K562 (cell line): ENCODE data around the gene FAR2. TPM values are rescaled to one million over a fixed set of nuclear protein-coding genes. Genes with fewer than 3 reads are reported as not detected.

Experiments
- ATAC-seq: fragments of 200-7000 bp; cut with Tn5 transposase; 3 replicates; pipeline ENCODE4 v1.9.1; 2020; ENCODE audit warnings: moderate library complexity
- BruUV-seq: library from RNA; stranded (reverse); fragments of 400-500 nt; replicated peaks from 2 replicates; lab custom pipeline; 2021; lab: Mats Ljungman, UMichigan
- CTCF ChIA-PET: fragments of 300-600 bp; formaldehyde crosslinking; extraction: SDS; loops from one replicate; lab custom pipeline; 2021; ENCODE audit warnings: low intra/inter-chr PET ratio; lab: Yijun Ruan, JAX
- POLR2A ChIA-PET: fragments of 300-600, 350-650 bp; sonication (Branson Sonifier 250); formaldehyde crosslinking; extraction: SDS; loops from one replicate; lab custom pipeline; 2021; ENCODE audit warnings: antibody characterized with exemption, inconsistent platforms; lab: Yijun Ruan, JAX
- DNase-seq, 4 experiments: peaks; one replicate each; pipeline versions ENCODE4 v3.0.0 to v3.0.0-alpha.2; 2011 to 2018; ENCODE audit warnings: low spot score in 3 of 4, mixed read lengths in 3 of 4; ENCODE audit errors: extremely low read depth in 1 of 4
- FAIRE-seq: peaks from 2 replicates; lab custom pipeline; 2011; peaks lifted over from hg19 to GRCh38; lab: Jason Lieb, UNC
- H2AFZ ChIP-seq: 2 replicates; pipeline ENCODE4 v1.6.0; 2011; ENCODE audit warnings: low read depth, low read length, control low read depth, inconsistent platforms
- H3K27ac ChIP-seq: fragments of 200-600 bp; 3 replicates; pipeline ENCODE4 v1.8.0; 2011; ENCODE audit warnings: low read depth, mild to moderate bottlenecking, control low read depth, inconsistent platforms, low read length, moderate library complexity, mixed read lengths; ENCODE audit errors: extremely low read depth
- H3K27me3 ChIP-seq, 2 experiments: fragments of 300-600 bp in 1 of 2; 2 replicates in 1 of 2; 3 replicates in 1 of 2; pipeline versions ENCODE4 v1.6.0 to v1.8.0; 2011; ENCODE audit warnings: inconsistent platforms in 2 of 2, low read length in 2 of 2, mild to moderate bottlenecking in 1 of 2, mixed read lengths in 1 of 2, moderate library complexity in 1 of 2; ENCODE audit not compliant: control insufficient read depth in 2 of 2, insufficient read depth in 2 of 2
- H3K36me3 ChIP-seq: fragments of 300-600 bp; 3 replicates; pipeline ENCODE4 v1.8.0; 2011; ENCODE audit warnings: mild to moderate bottlenecking, low read length, inconsistent platforms; ENCODE audit not compliant: control insufficient read depth, insufficient read depth
- H3K4me1 ChIP-seq, 2 experiments: fragments of 200-600 bp in 1 of 2; replicated peaks in 1 of 2; 2 replicates in 1 of 2; 3 replicates in 1 of 2; pipeline versions ENCODE4 v1.5.1 to v1.8.0; 2011; ENCODE audit warnings: inconsistent platforms in 2 of 2, low read length in 2 of 2, mild to moderate bottlenecking in 1 of 2, mixed read lengths in 1 of 2, moderate library complexity in 1 of 2; ENCODE audit not compliant: control insufficient read depth in 2 of 2, insufficient read depth in 2 of 2
- H3K4me2 ChIP-seq: 2 replicates; pipeline ENCODE4 v1.6.1; 2011; ENCODE audit warnings: low read length, control low read depth, inconsistent platforms, mixed read lengths; ENCODE audit not compliant: insufficient read depth
- H3K4me3 ChIP-seq: fragments of 200-600 bp; sonication (generic), shearing (Covaris generic); 2 replicates; pipeline ENCODE4 v1.5.1; 2016; ENCODE audit warnings: control low read depth, inconsistent platforms
- H3K79me2 ChIP-seq: fragments of 200-600 bp; 3 replicates; pipeline ENCODE4 v1.8.0; 2011; ENCODE audit warnings: low read length, inconsistent platforms; ENCODE audit not compliant: control insufficient read depth, insufficient read depth
- H3K9ac ChIP-seq, 2 experiments: 2 replicates each; pipeline versions ENCODE4 v1.6.0 to v1.6.1; 2011; ENCODE audit warnings: low read depth in 2 of 2, low read length in 2 of 2, control low read depth in 1 of 2, inconsistent platforms in 1 of 2, mild to moderate bottlenecking in 1 of 2, mixed read lengths in 1 of 2; ENCODE audit not compliant: insufficient read depth in 1 of 2
- H3K9me1 ChIP-seq: one replicate; pipeline ENCODE4 v1.6.0; 2011; ENCODE audit warnings: inconsistent platforms, mild to moderate bottlenecking, low read length, moderate library complexity; ENCODE audit not compliant: control insufficient read depth, insufficient read depth
- H3K9me3 ChIP-seq: replicated peaks from 2 replicates; pipeline ENCODE4 v1.5.1; 2011; ENCODE audit warnings: low read depth, low read length, inconsistent platforms; ENCODE audit not compliant: control insufficient read depth, insufficient read depth
- H4K20me1 ChIP-seq: replicated peaks from 2 replicates; pipeline ENCODE4 v1.6.1; 2011; ENCODE audit warnings: low read length, inconsistent platforms, mixed read lengths; ENCODE audit not compliant: control insufficient read depth, insufficient read depth
- BACH1 ChIP-seq: fragments of 200-800 bp; sonication (Bioruptor generic); IDR thresholded peaks from 2 replicates; pipeline ENCODE4 v1.6.1; 2016; ENCODE audit warnings: missing genetic modification characterization, missing compliant biosample characterization
- C11orf30 ChIP-seq: fragments of 450-650 bp; IDR thresholded peaks from 2 replicates; pipeline ENCODE4 v1.6.1; 2016; ENCODE audit warnings: low read depth, mild to moderate bottlenecking
- CXXC5 ChIP-seq: fragments of 250-450 bp; sonication (Bioruptor Pico); IDR thresholded peaks from 2 replicates; pipeline ENCODE4 v1.8.0; 2022; ENCODE audit warnings: inconsistent platforms, mild to moderate bottlenecking, moderate library complexity
- HEY1 ChIP-seq: fragments of 250-450 bp; sonication (Bioruptor Pico); IDR thresholded peaks from 2 replicates; pipeline ENCODE4 v1.5.0; 2020; ENCODE audit warnings: mild to moderate bottlenecking, moderate library complexity, borderline replicate concordance
- LCOR ChIP-seq: sonication (generic); formaldehyde crosslinking; IDR thresholded peaks from 2 replicates; pipeline ENCODE4 v1.8.0; 2022; ENCODE audit warnings: mild to moderate bottlenecking, missing genetic modification reagents
- MCM7 ChIP-seq, 2 experiments: fragments of 450-650 bp; IDR thresholded peaks; 2 replicates each; pipeline ENCODE4 v1.6.1; 2016 to 2018
- NCOR1 ChIP-seq: fragments of 450-650 bp; IDR thresholded peaks from 2 replicates; pipeline ENCODE4 v1.6.1; 2016; ENCODE audit warnings: mild to moderate bottlenecking, moderate library complexity
- NR2C2 ChIP-seq, 2 experiments: fragments of 200-800 bp in 1 of 2; sonication (Bioruptor generic) in 1 of 2; sonication (generic) in 1 of 2; formaldehyde crosslinking in 1 of 2; IDR thresholded peaks; 2 replicates each; pipeline versions ENCODE4 v1.6.1 to v1.8.0; 2016 to 2022; ENCODE audit warnings: mild to moderate bottlenecking in 1 of 2, missing compliant biosample characterization in 1 of 2, missing genetic modification characterization in 1 of 2, missing genetic modification reagents in 1 of 2
- PRMT5 ChIP-seq: sonication (generic); formaldehyde crosslinking; IDR thresholded peaks from 2 replicates; pipeline ENCODE4 v1.5.0; 2020; ENCODE audit warnings: missing genetic modification reagents
- RFX5 ChIP-seq: IDR thresholded peaks from 2 replicates; pipeline ENCODE4 v1.6.1; 2011; ENCODE audit warnings: low read depth, mild to moderate bottlenecking, improper control_type of control experiment, low read length
- RUNX1 ChIP-seq: sonication (generic); IDR thresholded peaks from 2 replicates; pipeline ENCODE4 v1.6.1; 2016; ENCODE audit warnings: antibody characterized with exemption, low read depth
- TCF3 ChIP-seq: sonication (generic); formaldehyde crosslinking; IDR thresholded peaks from 2 replicates; pipeline ENCODE4 v1.4.0; 2020; ENCODE audit warnings: mild to moderate bottlenecking, missing genetic modification reagents
- ZNF780A ChIP-seq: fragments of 250-450 bp; sonication (Bioruptor Pico); IDR thresholded peaks from 2 replicates; pipeline ENCODE4 v1.5.0; 2021; ENCODE audit warnings: mild to moderate bottlenecking
- WGBS: fragments of 100-300 bp; shearing (Covaris generic); methylation state at CpG from one replicate; pipeline ENCODE4 v1.1.6; 2016; ENCODE audit warnings: low coverage, mixed read lengths; ENCODE audit not compliant: insufficient coverage; ENCODE audit errors: missing lambda C conversion rate; 5-methylcytosine and 5-hydroxymethylcytosine counted together
- in situ Hi-C: fragments of 300-500 bp; cut with MboI; formaldehyde crosslinking; loops from 4 replicates; pipeline ENCODE4 v1.15.0; 2018; ENCODE audit warnings: inconsistent platforms, mixed read lengths
- intact Hi-C: fragments of 100-400 bp; cut with micrococcal nuclease; formaldehyde crosslinking; loops from 2 replicates; pipeline ENCODE4 v1.14.2; 2022
- polyA plus RNA-seq, 8 experiments: library from polyadenylated mRNA; depleted of rRNA in 4 of 8; stranded (reverse) in 5 of 8; unstranded in 3 of 8; fragments of >200 nt; fragmentation: Nextera tagmentation in 2 of 8; fragmentation: Illumina TruSeq in 1 of 8; extraction: Ambion mirVana in 2 of 8; extraction: Trizol in 1 of 8; gene quantifications; 2 replicates each; pipeline versions ENCODE4 v1.2.1 to v1.2.3, GENCODE V29; 2011 to 2014; ENCODE audit warnings: inconsistent platforms in 1 of 8, missing spikeins in 1 of 8
- total RNA-seq, 7 experiments: library from RNA; depleted of rRNA in 6 of 7; stranded (reverse); fragments of >200 nt in 6 of 7; fragmentation: Illumina TruSeq in 2 of 7; extraction: Trizol in 2 of 7; gene quantifications; 2 replicates each; pipeline versions ENCODE4 v1.2.1 to v1.2.3, GENCODE V29; 2011 to 2021; ENCODE audit warnings: low replicate concordance in 1 of 7
- TF ChIP-seq, protein P1 (sequence below): sonication (generic); IDR thresholded peaks from 2 replicates; pipeline ENCODE4 v1.6.1; 2016
- TF ChIP-seq, protein P2 (sequence below): sonication (generic); formaldehyde crosslinking; IDR thresholded peaks from 2 replicates; pipeline ENCODE4 v1.8.1; 2023; ENCODE audit warnings: missing genetic modification reagents, mild to moderate bottlenecking, borderline replicate concordance

Gene FAR2
- total and polyA plus RNA-seq, 9 of the 15 experiments (the other 6 are each of a cell fraction or from before 2014, with no cell fraction given), result 5.0 to 13.4 (median 8.5) TPM

DNA sequence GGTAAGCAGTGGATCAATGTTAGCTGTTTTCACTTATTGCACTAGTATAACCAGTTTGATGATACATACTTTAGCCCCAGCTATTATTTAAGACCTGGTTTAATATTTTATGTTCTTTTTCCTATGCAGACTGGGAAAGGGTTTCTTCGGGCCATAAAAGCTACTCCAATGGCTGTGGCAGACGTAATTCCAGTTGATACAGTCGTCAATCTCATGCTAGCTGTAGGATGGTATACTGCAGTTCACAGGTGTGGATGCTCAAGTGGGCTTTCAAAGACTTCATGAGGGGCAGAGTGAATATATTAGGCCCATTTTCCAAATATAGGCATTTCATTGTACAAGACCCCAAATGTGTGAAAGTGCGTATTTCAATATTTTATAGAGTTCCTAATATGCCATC, 161.8 kb downstream of the FAR2 start:
- no peaks in the 10 kb centered on the region for H3K9me1 ChIP-seq
- 63% methylated on average over 4 of the region's 4 CpGs for WGBS
- H4K20me1 ChIP-seq, result no peaks in the 10 kb centered on the region
- no peak overlapping the region for H3K9ac ChIP-seq
- no peak overlapping the region for H3K4me2 ChIP-seq
- intact Hi-C loops, result no loop called here
- ChIA-PET POLR2A (no interaction called here), CTCF (no interaction called here)
- H3K79me2 ChIP-seq, result no peaks in the 10 kb centered on the region
- in situ Hi-C loops, result no loop called here
- no peak for FAIRE-seq
- no peak overlapping the region for H3K27ac ChIP-seq
- no peak for DNase-seq
- ATAC-seq, result no peak
- H2AFZ ChIP-seq, result no peak overlapping the region
- no TSS peak for BruUV-seq
- H3K36me3 ChIP-seq, result no peaks in the 10 kb centered on the region
- H3K9me3 ChIP-seq, result no peaks in the 10 kb centered on the region
- H3K4me3 ChIP-seq, result no peak overlapping the region
- H3K4me1 ChIP-seq, result no peaks in the 10 kb centered on the region
- no peaks in the 10 kb centered on the region for H3K27me3 ChIP-seq
- TF ChIP-seq, protein P1, sequence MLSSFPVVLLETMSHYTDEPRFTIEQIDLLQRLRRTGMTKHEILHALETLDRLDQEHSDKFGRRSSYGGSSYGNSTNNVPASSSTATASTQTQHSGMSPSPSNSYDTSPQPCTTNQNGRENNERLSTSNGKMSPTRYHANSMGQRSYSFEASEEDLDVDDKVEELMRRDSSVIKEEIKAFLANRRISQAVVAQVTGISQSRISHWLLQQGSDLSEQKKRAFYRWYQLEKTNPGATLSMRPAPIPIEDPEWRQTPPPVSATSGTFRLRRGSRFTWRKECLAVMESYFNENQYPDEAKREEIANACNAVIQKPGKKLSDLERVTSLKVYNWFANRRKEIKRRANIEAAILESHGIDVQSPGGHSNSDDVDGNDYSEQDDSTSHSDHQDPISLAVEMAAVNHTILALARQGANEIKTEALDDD, result no peak
- no peak for TF ChIP-seq PRMT5
- TF ChIP-seq LCOR, result no peak
- no peak for TF ChIP-seq TCF3 (CRISPR knock-in tag)
- TF ChIP-seq NCOR1, result no peak
- TF ChIP-seq C11orf30, result no peak
- no peak for TF ChIP-seq CXXC5
- TF ChIP-seq, protein P2, sequence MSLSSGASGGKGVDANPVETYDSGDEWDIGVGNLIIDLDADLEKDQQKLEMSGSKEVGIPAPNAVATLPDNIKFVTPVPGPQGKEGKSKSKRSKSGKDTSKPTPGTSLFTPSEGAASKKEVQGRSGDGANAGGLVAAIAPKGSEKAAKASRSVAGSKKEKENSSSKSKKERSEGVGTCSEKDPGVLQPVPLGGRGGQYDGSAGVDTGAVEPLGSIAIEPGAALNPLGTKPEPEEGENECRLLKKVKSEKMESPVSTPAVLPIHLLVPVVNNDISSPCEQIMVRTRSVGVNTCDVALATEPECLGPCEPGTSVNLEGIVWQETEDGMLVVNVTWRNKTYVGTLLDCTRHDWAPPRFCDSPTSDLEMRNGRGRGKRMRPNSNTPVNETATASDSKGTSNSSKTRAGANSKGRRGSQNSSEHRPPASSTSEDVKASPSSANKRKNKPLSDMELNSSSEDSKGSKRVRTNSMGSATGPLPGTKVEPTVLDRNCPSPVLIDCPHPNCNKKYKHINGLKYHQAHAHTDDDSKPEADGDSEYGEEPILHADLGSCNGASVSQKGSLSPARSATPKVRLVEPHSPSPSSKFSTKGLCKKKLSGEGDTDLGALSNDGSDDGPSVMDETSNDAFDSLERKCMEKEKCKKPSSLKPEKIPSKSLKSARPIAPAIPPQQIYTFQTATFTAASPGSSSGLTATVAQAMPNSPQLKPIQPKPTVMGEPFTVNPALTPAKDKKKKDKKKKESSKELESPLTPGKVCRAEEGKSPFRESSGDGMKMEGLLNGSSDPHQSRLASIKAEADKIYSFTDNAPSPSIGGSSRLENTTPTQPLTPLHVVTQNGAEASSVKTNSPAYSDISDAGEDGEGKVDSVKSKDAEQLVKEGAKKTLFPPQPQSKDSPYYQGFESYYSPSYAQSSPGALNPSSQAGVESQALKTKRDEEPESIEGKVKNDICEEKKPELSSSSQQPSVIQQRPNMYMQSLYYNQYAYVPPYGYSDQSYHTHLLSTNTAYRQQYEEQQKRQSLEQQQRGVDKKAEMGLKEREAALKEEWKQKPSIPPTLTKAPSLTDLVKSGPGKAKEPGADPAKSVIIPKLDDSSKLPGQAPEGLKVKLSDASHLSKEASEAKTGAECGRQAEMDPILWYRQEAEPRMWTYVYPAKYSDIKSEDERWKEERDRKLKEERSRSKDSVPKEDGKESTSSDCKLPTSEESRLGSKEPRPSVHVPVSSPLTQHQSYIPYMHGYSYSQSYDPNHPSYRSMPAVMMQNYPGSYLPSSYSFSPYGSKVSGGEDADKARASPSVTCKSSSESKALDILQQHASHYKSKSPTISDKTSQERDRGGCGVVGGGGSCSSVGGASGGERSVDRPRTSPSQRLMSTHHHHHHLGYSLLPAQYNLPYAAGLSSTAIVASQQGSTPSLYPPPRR (CRISPR knock-in tag), result no peak
- no peak for TF ChIP-seq MCM7 (IDR thresholded peaks at IDR 0.05)
- TF ChIP-seq BACH1 (tag), result no peak
- TF ChIP-seq NR2C2 (CRISPR knock-in tag; IDR thresholded peaks at IDR 0.05), result no peak
- no peak for TF ChIP-seq NR2C2 (tag; IDR thresholded peaks at IDR 0.05)
- no peak for TF ChIP-seq RUNX1
- TF ChIP-seq RFX5, result no peak
- TF ChIP-seq HEY1, result no peak
- no peak for TF ChIP-seq ZNF780A
